Measurements from ENCODE around the gene PGLYRP3.
"Not testable (repeated sequence)": the region's sequence is repeated elsewhere in the genome, so short reads cannot be mapped to it uniquely, and the experiment has no call there.

PGLYRP3 gene

DNA sequence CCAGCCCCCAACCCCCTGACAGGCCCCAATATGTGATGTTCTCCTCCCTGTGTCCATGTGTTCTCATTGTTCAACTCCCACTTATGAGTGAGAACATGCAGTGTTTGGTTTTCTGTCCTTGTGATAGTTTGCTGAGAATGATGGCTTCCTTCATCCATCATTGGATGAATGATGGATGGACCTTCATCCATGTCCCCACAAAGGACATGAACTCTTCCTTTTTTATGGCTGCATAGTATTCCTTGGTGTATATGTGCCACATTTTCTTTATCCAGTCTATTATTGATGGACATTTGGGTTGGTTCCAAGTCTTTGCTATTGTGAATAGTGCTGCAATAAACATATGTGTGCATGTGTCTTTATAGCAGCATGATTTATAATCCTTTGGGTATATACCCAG is 1.6 kb upstream of the PGLYRP3 start:
- DNase-seq (ENCODE audit: low read depth, low spot score): not testable (repeated sequence)

- DNase-seq (ENCODE audit: low read depth, low spot score): no peak
Observed at GRCh38 chr1:153313288-153313687, 536 bp upstream of the PGLYRP3 start.

- no peak for DNase-seq (ENCODE audit: low read depth, low spot score)
Observed at GRCh38 chr1:153310526-153310925, 2.2 kb downstream of the PGLYRP3 start.

GRCh38 chr1:153309441-153309840 is 3.3 kb downstream of the PGLYRP3 start:
- DNase-seq (ENCODE audit: low read depth, low spot score): no peak

GRCh38 chr1:153308540-153308939 is 4.2 kb downstream of the PGLYRP3 start:
- no peak for DNase-seq (ENCODE audit: low read depth, low spot score)

- DNase-seq (ENCODE audit: low read depth, low spot score): no peak
Observed at GRCh38 chr1:153307221-153307600, 5.5 kb downstream of the PGLYRP3 start.

DNA sequence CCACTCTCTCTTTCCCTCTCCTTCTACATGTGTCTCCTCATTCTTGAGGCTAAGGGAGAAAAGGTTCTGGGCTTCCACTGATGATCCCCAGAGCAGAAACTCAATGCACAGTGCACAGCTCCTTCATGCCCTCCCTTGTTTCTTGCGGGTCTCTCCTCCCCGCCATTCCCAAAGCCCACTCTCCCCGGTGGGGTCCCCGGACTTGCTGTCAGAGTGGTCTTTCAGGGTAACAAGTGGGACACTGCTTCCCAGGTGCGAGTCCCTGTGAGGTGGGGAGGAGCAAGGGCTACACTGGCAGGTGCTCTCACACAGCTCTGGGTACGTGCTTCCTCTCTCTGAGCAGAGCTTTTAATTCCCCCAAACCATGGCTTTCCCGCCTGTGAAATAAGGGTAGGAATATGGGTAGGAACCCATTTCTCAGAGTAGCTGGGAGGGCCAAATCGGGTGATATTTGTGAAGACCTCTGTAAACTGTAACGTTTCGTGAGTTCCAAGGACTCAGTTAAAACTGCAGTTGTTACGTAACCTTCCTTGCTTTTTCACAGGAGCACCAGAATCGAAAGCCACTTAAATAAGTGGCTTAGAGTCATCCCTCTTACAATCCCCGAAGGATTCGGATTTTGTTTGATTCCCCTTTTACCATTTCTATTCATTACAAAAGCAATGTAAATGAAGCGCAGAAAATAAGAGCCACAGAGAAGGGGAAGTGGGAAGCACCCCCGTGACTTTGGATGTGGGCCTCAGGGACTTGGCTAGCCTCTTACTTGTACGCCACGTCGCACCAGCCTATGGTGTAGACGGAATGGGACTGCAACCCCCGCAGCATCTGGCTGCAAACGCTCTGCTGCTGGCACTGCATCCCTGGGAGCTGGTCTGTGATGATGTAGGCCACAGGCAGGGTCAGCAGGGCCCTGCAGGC is 6.2 kb downstream of the PGLYRP3 start:
- no peak for DNase-seq (ENCODE audit: low read depth, low spot score)

DNA sequence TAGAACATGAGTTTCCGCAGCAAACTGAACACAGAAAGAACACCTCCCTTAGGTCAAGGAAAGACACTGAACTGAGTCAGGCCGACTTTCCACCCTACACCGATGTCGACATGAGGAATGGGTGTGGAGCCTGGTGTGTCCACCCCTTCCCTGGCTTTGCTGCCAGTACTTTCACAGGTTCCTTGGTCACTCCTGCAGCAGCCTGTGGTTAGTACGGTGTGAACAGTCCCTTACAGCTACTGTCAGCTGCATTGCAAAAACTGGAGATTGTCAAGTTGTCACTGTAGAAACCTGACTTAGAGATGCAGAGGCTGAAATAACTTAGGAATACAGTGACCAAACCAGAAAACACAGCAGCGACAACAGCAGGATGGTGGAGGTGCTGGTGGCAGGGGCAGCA is 7.1 kb downstream of the PGLYRP3 start:
- no peak for DNase-seq (ENCODE audit: low read depth, low spot score)

GRCh38 chr1:153302308-153302707 is 10.4 kb downstream of the PGLYRP3 start:
- DNase-seq (ENCODE audit: low read depth, low spot score): no peak

DNA sequence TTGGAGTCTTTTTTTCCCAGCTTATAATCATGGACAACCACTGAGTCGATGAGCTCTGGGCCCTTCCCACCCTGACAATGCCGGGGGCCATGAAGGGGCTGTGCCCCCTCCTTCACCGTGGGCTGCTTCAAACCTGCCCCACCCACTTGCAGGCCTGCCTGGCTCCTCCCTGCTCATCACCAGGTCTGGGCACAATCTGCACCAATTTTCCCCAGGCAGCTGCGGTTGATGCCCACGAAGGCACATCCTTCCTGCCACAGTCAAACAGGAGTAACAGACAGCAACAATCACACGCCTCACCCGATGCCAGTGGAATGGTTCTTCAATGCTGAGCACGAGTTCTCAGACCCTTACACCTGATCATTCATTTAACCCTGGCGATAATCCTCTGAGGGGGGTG is 18.9 kb downstream of the PGLYRP3 start:
- DNase-seq (ENCODE audit: low read depth, low spot score): no peak

DNA sequence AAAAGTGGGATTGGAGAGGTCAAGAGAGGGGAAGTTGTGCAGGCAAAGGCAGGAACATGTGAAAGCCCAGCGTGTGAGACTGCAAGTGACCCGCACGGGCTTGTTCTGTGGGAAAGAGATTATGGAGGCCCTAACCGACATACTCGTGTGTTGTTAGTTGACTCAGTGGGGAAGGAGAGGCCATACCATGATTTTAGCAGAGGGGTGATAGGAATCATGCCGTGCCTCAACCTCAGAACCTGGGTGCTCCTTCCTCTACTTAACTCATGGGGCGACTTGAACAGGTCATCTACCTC is 19.3 kb downstream of the PGLYRP3 start:
- no peak for DNase-seq (ENCODE audit: low read depth, low spot score)

DNA sequence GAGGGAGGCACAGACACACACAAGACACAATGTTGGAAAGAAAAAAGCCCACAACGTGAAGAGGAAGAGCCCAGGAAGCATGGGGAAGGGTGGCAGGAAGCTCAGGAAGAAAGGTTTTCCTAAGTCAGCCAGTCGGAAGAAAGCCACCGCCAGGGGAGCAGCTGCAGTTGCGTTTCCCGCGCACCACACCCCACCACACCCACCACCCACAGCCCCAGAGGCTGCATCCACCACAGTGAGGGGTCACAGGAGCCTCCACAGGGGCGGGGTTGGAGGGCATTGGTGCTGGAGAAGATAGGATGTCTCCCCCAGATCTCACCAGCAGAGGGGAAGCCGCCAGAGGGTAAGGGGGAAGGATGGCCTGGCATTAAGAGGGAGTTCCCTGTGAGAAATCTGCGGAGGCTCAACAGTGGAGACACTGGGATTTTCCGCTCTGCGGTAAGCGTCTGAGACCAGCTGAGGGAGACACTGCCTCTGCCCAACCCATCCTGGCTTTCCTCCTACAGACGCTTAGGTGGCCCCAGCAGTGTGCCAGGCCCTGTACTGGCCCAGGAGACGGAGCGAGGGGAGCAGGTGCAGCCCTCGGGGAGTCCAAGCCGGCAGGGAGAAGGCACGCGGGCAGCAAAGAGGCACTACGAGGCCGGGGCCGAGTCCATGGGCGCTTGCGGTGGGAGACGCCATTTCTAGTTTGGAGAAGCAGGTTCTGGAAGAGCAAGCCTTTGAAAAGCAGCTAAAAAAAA is 19.8 kb downstream of the PGLYRP3 start:
- DNase-seq (ENCODE audit: low read depth, low spot score): no peak

- DNase-seq (ENCODE audit: low read depth, low spot score): no peak
Observed at GRCh38 chr1:153292185-153292584, 20.6 kb downstream of the PGLYRP3 start.

DNA sequence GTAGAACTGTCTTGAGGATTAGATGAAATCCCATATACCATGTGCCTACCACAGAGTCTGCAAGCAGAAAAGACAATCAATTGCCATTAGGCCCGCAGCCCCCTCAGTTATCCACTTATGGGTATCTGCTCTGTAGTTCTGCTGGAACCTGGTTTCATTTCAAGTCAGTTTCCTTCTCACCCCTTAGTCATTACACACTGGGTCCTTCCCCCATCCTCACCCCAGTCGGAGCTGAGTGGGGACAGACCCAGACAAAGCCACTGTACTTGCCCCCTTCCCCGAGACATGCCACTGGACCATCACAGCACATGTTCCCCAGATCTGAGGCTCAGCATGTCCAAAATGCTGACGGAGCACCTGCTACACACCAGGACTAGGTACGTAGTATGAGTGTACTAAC is 21.2 kb downstream of the PGLYRP3 start:
- no peak for DNase-seq (ENCODE audit: low read depth, low spot score)

GRCh38 chr1:153288634-153289275 is 24.0 kb downstream of the PGLYRP3 start:
- DNase-seq (ENCODE audit: low read depth, low spot score): no peak

- DNase-seq (ENCODE audit: low read depth, low spot score): no peak
Observed at GRCh38 chr1:153277852-153278251, 34.9 kb downstream of the PGLYRP3 start.

DNA sequence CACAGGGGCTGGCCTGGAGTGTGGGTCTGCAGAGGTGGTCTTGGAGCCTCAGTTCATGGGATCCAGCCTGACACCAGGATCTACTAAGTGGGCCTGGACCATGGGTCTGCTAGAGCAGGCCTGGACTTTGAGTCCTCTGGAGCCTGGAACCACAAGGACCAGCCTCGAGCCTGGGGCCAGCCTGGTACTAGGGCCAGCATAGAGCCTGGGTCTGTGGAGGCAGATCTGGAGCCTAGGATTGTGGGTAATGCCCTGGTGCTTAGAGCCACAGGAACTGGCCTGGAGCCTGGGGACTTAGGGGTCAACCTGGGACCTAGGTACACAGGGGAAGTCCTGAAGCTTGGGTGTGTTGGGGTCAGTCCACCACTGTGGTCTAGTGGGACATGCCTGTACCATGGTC is 40.6 kb downstream of the PGLYRP3 start:
- DNase-seq (ENCODE audit: low read depth, low spot score): no peak

DNA sequence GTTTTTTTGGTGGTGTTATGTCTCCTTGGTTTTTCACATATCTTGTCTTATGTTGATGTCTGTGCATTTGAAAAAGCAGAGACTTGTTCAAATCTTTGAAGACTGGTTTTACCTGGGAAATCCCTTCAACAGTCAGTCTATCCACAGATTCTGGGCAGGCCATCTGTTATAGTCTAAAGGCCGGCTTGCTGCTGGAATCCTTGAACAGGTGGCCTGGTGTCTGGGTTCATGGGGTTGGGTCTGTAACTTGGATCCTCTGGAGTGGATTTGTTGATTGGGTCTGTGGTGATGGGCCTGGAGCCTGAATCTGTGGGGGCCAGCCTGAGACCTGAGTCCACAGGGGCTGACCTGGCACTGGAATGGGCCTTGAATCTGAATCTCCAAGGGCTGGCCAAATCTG is 41.0 kb downstream of the PGLYRP3 start:
- DNase-seq (ENCODE audit: low read depth, low spot score): no peak

DNA sequence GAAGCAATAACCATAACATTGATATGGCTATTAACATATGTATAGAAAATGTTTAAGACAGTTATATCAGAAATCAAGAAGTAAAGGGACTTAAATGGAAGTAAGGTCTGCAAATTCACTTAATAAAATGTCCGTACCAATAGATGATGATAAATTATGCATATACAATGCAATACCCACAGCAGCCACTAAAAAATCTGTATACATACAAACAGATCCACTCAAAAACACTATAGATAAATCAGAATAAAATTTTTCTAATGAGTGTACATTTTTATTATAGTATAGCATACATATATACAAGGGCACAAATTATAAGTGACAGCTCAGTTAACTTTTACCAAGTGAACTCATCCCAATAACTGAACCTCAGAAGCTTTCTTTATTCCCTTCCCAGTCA is 47.3 kb downstream of the PGLYRP3 start:
- DNase-seq (ENCODE audit: low read depth, low spot score): no peak

- no peak for DNase-seq (ENCODE audit: low read depth, low spot score)
Observed at GRCh38 chr1:153262462-153263157, 50.1 kb downstream of the PGLYRP3 start.

DNA sequence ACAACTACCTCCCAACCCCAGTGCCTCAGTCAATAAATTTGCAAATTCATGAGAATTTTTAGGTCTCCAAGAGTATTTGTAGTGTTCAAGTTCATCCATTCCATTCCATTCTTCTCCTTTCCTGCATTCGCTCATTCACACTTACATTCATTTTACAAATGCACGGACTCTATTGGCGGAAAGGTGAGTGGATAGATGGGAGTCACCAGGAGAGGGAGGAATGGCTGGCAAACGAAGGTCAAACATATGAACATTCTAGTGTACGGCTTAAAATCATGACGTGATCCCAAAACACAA is 50.7 kb downstream of the PGLYRP3 start:
- no peak for DNase-seq (ENCODE audit: low read depth, low spot score)
